CD4-positive, alpha-beta memory T cell (primary cell): ENCODE measurements around the gene WIZ. TPM values are rescaled to one million over a fixed set of nuclear protein-coding genes. Genes with fewer than 3 reads are reported as not detected.

ENCODE experiments used
- CTCF ChIA-PET: fragments of 350-600 bp; sonication (Branson Sonifier 250); formaldehyde crosslinking; loops from one replicate; lab custom pipeline; 2021; ENCODE audit warnings: inconsistent platforms; ENCODE audit not compliant: partially characterized antibody; lab: Charles Lee
- POLR2A ChIA-PET: fragments of 350-600 bp; sonication (Branson Sonifier 250); formaldehyde crosslinking; loops from one replicate; lab custom pipeline; 2021; ENCODE audit not compliant: partially characterized antibody; lab: Charles Lee
- DNase-seq, 5 donors: peaks; one replicate each; pipeline versions ENCODE4 v3.0.0 to v3.0.0-alpha.2; 2020 to 2022; ENCODE audit warnings: mixed read lengths in 1 of 5
- H3K27ac ChIP-seq: one replicate; pipeline ENCODE4 v1.7.0; 2013; ENCODE audit warnings: low read depth, low read length
- H3K27me3 ChIP-seq: 2 replicates; pipeline ENCODE4 v1.7.0; 2013; ENCODE audit warnings: mild to moderate bottlenecking, low read length, moderate library complexity; ENCODE audit not compliant: insufficient read depth
- H3K36me3 ChIP-seq: 2 replicates; pipeline ENCODE4 v1.7.0; 2013; ENCODE audit warnings: mild to moderate bottlenecking, low read length, moderate library complexity; ENCODE audit not compliant: insufficient read depth
- H3K4me1 ChIP-seq: 2 replicates; pipeline ENCODE4 v1.7.0; 2013; ENCODE audit warnings: mild to moderate bottlenecking, low read length, moderate library complexity; ENCODE audit not compliant: insufficient read depth
- H3K4me3 ChIP-seq, 2 donors: one replicate each; pipeline ENCODE4 v1.7.0; 2013; ENCODE audit warnings: low read length in 2 of 2, mild to moderate bottlenecking in 1 of 2
- H3K9me3 ChIP-seq, 2 donors: one replicate each; pipeline ENCODE4 v1.7.0; 2013; ENCODE audit warnings: low read length in 2 of 2, control low read depth in 1 of 2; ENCODE audit not compliant: control insufficient read depth in 1 of 2
- H3K27ac Mint-ChIP-seq, 7 donors: one replicate each; pipeline ENCODE4 v1.8.0; 2020 to 2021; ENCODE audit warnings: mixed read lengths in 7 of 7, mild to moderate bottlenecking in 6 of 7, inconsistent platforms in 3 of 7, moderate library complexity in 3 of 7
- H3K27me3 Mint-ChIP-seq, 2 donors: one replicate each; pipeline ENCODE4 v1.8.0; 2020 to 2021; ENCODE audit warnings: mixed read lengths in 2 of 2
- H3K36me3 Mint-ChIP-seq, 2 donors: one replicate each; pipeline ENCODE4 v1.8.0; 2020 to 2021; ENCODE audit warnings: mixed read lengths in 2 of 2, inconsistent platforms in 1 of 2, mild to moderate bottlenecking in 1 of 2
- H3K4me1 Mint-ChIP-seq, 4 donors: one replicate each; pipeline ENCODE4 v1.8.0; 2020 to 2021; ENCODE audit warnings: mixed read lengths in 4 of 4, mild to moderate bottlenecking in 1 of 4
- H3K4me3 Mint-ChIP-seq, 8 donors: one replicate each; pipeline ENCODE4 v1.8.0; 2020 to 2021; ENCODE audit warnings: mixed read lengths in 8 of 8, mild to moderate bottlenecking in 7 of 8, moderate library complexity in 6 of 8, inconsistent platforms in 3 of 8
- H3K9me3 Mint-ChIP-seq, 8 donors: one replicate each; pipeline ENCODE4 v1.8.0; 2020 to 2021; ENCODE audit warnings: mixed read lengths in 8 of 8, mild to moderate bottlenecking in 5 of 8, inconsistent platforms in 3 of 8, moderate library complexity in 1 of 8
- intact Hi-C: fragments of 100-400 bp; cut with micrococcal nuclease; formaldehyde crosslinking; loops from one replicate; pipeline ENCODE4 v1.15.1; 2023
- polyA plus RNA-seq, 2 donors: library from polyadenylated mRNA; unstranded; fragments of 300-500 nt; fragmentation: Illumina TruSeq; gene quantifications; one replicate each; pipeline ENCODE4 v1.2.3, GENCODE V29; 2021
- total RNA-seq, 2 experiments: library from RNA; stranded (reverse); gene quantifications; one replicate each; pipeline ENCODE4 v1.2.3, GENCODE V29; 2021

The WIZ gene
- 10 to 100 TPM; 28.7 to 30.0 TPM for total RNA-seq
- polyA plus RNA-seq, result 1 to 10 TPM in 1 of 2 donors, under 1 TPM in 1; 0.03 to 2.5 TPM

- peak; percentile 83 to 90 (median 86) for DNase-seq
- Histone ChIP-seq H3K4me1 (peaks cover 21% of the 10 kb centered on the region), H3K27ac (peak within 1 kb of the TSS; percentile 57), H3K4me3 (peak within 1 kb of the TSS in 1 of 2 donors; percentile 63), H3K27me3 (no peaks in the 10 kb centered on the region), H3K36me3 (peaks cover 21% of the 10 kb centered on the region), H3K9me3 (no peaks in the 10 kb centered on the region)
- intact Hi-C loops, result loop anchor here (1.0 to 2.0 kb wide), 2 partner anchors 14 to 17 kb away; partner anchors contain the start of gene RASAL3
- H3K4me1 Mint-ChIP-seq, result peaks cover 8 to 31% (median 24%) of the 10 kb centered on the region in 4 donors
- H3K9me3 Mint-ChIP-seq, result peaks cover 0 to 2% (median 0%) of the 10 kb centered on the region in 8 donors
- CTCF ChIA-PET, result interaction anchor here (0.8 to 4.2 kb wide), 3 partner anchors 31 to 105 kb away, joined by 3 to 17 read pairs (median 3); partner anchors contain the start of gene AKAP8L
- H3K27me3 Mint-ChIP-seq, result no peaks in the 10 kb centered on the region
- peak within 1 kb of the TSS; percentile 89 to 98 (median 97) for H3K27ac Mint-ChIP-seq
- POLR2A ChIA-PET, result interaction anchor here (0.6 to 9.0 kb wide), 10 partner anchors 8 to 918 kb away, joined by 3 to 180 read pairs (median 10); partner anchors contain the start of genes AKAP8, AKAP8L and RASAL3
- peaks cover 25 to 32% of the 10 kb centered on the region in 2 donors for H3K36me3 Mint-ChIP-seq
- H3K4me3 Mint-ChIP-seq, result peak within 1 kb of the TSS; percentile 79 to 91 (median 85)
Measured at GRCh38 chr19:15449620-15450527, at the start of gene WIZ. Gene WIZ, minus strand, starts transcription at chr19:15449956. Its CDS starts 1,649 bp downstream, at chr19:15448307.

GRCh38 chr19:15498910-15499309, 49.2 kb upstream of the WIZ start:
- POLR2A ChIA-PET, result no interaction called here
- Mint-ChIP-seq H3K9me3 (no peaks in the 10 kb centered on the region), H3K4me1 (peaks cover 0 to 16% (median 6%) of the 10 kb centered on the region in 4 donors), H3K27ac (no peak overlapping the region), H3K27me3 (no peaks in the 10 kb centered on the region), H3K36me3 (no peaks in the 10 kb centered on the region), H3K4me3 (no peak overlapping the region)
- Histone ChIP-seq H3K36me3 (no peaks in the 10 kb centered on the region), H3K4me1 (no peaks in the 10 kb centered on the region), H3K27ac (no peak overlapping the region), H3K9me3 (no peaks in the 10 kb centered on the region), H3K27me3 (no peaks in the 10 kb centered on the region), H3K4me3 (no peak overlapping the region)
- no peak for DNase-seq
- CTCF ChIA-PET, result no interaction called here
- intact Hi-C loops, result no loop called here

GRCh38 chr19:15498156-15498858, 48.6 kb upstream of the WIZ start:
- no peaks in the 10 kb centered on the region for H3K4me1 ChIP-seq
- Mint-ChIP-seq H3K4me3 (no peak overlapping the region), H3K9me3 (no peaks in the 10 kb centered on the region), H3K36me3 (no peaks in the 10 kb centered on the region), H3K27me3 (no peaks in the 10 kb centered on the region), H3K27ac (peak overlapping the region in 1 of 7 donors; percentile 2), H3K4me1 (peaks cover 0 to 16% (median 6%) of the 10 kb centered on the region in 4 donors)
- H3K4me3 ChIP-seq, result no peak overlapping the region
- no peaks in the 10 kb centered on the region for H3K27me3 ChIP-seq
- no peak overlapping the region for H3K27ac ChIP-seq
- DNase-seq, result no peak
- H3K9me3 ChIP-seq, result no peaks in the 10 kb centered on the region
- ChIA-PET POLR2A (no interaction called here), CTCF (interaction anchor here (1.0 kb wide), 1 partner anchor 26 kb away, joined by 3 read pairs; no protein-coding TSS in a partner anchor)
- H3K36me3 ChIP-seq, result no peaks in the 10 kb centered on the region
- intact Hi-C loops, result no loop called here

- Mint-ChIP-seq H3K27me3 (no peaks in the 10 kb centered on the region), H3K27ac (no peak overlapping the region), H3K9me3 (no peaks in the 10 kb centered on the region), H3K4me3 (no peak overlapping the region), H3K36me3 (no peaks in the 10 kb centered on the region), H3K4me1 (peaks cover 0 to 3% (median 1%) of the 10 kb centered on the region in 4 donors)
- Histone ChIP-seq H3K4me3 (no peak overlapping the region), H3K9me3 (no peaks in the 10 kb centered on the region), H3K36me3 (no peaks in the 10 kb centered on the region), H3K4me1 (no peaks in the 10 kb centered on the region), H3K27ac (no peak overlapping the region), H3K27me3 (no peaks in the 10 kb centered on the region)
- ChIA-PET CTCF (no interaction called here), POLR2A (no interaction called here)
- intact Hi-C loops, result no loop called here
- no peak for DNase-seq
Measured at GRCh38 chr19:15495151-15495550, 45.4 kb upstream of the WIZ start.

- CTCF ChIA-PET, result no interaction called here
- Mint-ChIP-seq H3K9me3 (no peaks in the 10 kb centered on the region), H3K36me3 (no peaks in the 10 kb centered on the region), H3K27ac (no peak overlapping the region), H3K27me3 (no peaks in the 10 kb centered on the region), H3K4me3 (no peak overlapping the region), H3K4me1 (peaks cover 0 to 2% (median 0%) of the 10 kb centered on the region in 4 donors)
- H3K4me1 ChIP-seq, result no peaks in the 10 kb centered on the region
- H3K27me3 ChIP-seq, result no peaks in the 10 kb centered on the region
- H3K9me3 ChIP-seq, result no peaks in the 10 kb centered on the region
- no peak for DNase-seq
- H3K4me3 ChIP-seq, result no peak overlapping the region
- intact Hi-C loops, result no loop called here
- no peak overlapping the region for H3K27ac ChIP-seq
- POLR2A ChIA-PET, result no interaction called here
- no peaks in the 10 kb centered on the region for H3K36me3 ChIP-seq
Measured at GRCh38 chr19:15488489-15489226, 38.9 kb upstream of the WIZ start.

- no peak overlapping the region for H3K4me3 ChIP-seq
- H3K36me3 ChIP-seq, result no peaks in the 10 kb centered on the region
- H3K36me3 Mint-ChIP-seq, result no peaks in the 10 kb centered on the region
- H3K27me3 Mint-ChIP-seq, result no peaks in the 10 kb centered on the region
- no peaks in the 10 kb centered on the region for H3K9me3 ChIP-seq
- H3K27ac ChIP-seq, result no peak overlapping the region
- no peak overlapping the region for H3K4me3 Mint-ChIP-seq
- H3K4me1 ChIP-seq, result no peaks in the 10 kb centered on the region
- intact Hi-C loops, result no loop called here
- no peak overlapping the region for H3K27ac Mint-ChIP-seq
- ChIA-PET POLR2A (no interaction called here), CTCF (interaction anchor here (0.7 kb wide), 1 partner anchor 67 kb away, joined by 3 read pairs; no protein-coding TSS in a partner anchor)
- no peaks in the 10 kb centered on the region for H3K9me3 Mint-ChIP-seq
- DNase-seq, result no peak
- no peaks in the 10 kb centered on the region for H3K27me3 ChIP-seq
- peaks cover 0 to 9% (median 5%) of the 10 kb centered on the region in 4 donors for H3K4me1 Mint-ChIP-seq
Measured at GRCh38 chr19:15487038-15487437, 37.3 kb upstream of the WIZ start.
